Vein endothelial cell (primary cell): ENCODE results near the gene UBE2R2. TPM values are rescaled to one million over a fixed set of nuclear protein-coding genes. Genes with fewer than 3 reads are reported as not detected.
A peak's percentile ranks its signal among the peaks of the same experiment; 100 is the strongest.

ENCODE experiments used
- small RNA-seq: library from RNA; depleted of rRNA; stranded (forward); fragments of <200 nt; gene quantifications from one replicate; pipeline ENCODE3, GENCODE V24; 2012
- total RNA-seq: library from RNA; depleted of rRNA; stranded (reverse); fragments of >200 nt; gene quantifications from 2 replicates; pipeline ENCODE4 v1.2.3, GENCODE V29; 2012

UBE2R2 gene, protein sequence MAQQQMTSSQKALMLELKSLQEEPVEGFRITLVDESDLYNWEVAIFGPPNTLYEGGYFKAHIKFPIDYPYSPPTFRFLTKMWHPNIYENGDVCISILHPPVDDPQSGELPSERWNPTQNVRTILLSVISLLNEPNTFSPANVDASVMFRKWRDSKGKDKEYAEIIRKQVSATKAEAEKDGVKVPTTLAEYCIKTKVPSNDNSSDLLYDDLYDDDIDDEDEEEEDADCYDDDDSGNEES
- 33.6 and 35.9 TPM in 2 replicates for total RNA-seq

DNA sequence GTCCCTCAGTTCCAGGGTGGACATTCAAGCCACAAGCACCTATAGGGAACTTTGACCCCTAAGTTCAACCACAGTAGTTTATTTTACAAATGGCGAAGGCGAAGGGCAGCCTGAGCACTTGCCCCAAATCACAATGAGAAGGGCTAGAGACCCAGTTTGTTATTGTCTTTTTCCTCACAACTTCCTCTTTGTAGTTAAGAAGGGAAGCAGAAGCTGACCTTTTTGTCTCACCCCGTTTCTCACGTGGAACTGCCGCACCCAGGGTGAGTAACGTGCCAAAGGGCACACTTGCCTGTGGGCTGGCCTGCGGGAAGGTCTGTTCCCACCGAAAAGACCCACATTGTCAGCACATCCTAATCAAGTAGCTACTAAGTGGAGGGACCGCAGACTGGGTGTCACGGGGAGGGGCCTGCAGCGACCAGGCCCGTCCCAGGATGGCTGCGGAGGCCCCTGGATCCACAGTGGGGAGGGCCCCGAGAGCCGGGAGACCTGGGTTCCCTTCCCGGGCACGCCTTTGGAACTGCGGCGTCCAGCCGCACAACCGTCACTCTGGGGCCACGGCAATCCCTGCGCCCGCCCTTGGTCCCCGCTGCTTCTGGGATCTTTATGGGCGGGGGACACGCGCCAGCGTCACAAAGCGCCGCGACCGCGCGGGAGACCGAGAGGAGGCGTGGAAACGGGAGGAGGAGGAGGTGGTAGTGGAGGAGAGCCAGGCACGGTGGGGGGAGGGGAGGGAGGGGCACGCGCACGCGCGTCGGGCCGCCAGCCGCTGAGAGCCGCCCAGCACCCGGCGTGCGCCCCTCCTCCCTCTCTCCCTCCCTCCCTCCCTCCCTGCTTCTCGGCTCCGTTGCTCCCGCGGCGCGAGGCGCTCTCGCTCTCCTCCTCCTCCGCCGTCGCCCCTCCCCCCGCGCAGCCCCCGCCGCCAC lies at the start of gene UBE2R2:
Gene UBE2R2, plus strand, starts transcription at position 834 of the 926 bp plus-strand sequence. CDS start 598 bp downstream, outside the sequence.

DNA sequence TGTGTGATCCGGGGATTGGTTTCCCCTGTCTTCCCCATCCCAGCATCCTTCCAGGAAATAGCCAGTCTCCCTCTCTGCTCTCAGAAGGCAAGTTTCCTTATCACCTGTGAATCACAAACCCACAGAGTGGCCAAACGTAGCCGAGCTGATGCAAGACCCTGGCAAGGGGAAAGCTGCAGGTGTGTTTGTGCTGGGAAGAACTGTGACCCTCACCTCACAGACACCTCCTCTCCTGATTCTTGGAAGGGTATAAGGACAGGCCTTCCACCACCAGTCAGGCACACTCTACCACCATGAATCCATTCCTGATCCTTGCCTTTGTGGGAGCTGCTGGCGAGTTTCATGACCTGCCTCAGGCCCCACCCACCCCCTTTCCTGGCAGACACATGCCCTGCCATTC lies 21.7 kb upstream of the UBE2R2 start, which contains the start of gene PRSS3:
Gene PRSS3, plus strand, starts transcription at position 281 of the 400 bp plus-strand sequence. Its CDS starts 13 bp downstream, at position 294.

Small RNA genes lying within 50 kb of the gene (small RNA-seq; reads per million reads assigned to genes)
- not detected for gene RF00019
- not detected for gene RNU4ATAC11P
- gene SNORD121A: 30.7 reads per million, percentile 98 among the genes with 10 or more reads in this experiment
- not detected for gene SNORD121B

Other genes with a start within 250 kb of the UBE2R2 start
- gene PRSS3, start 21.6 kb upstream of the UBE2R2 start, total RNA-seq: 7.8 and 14.1 TPM in 2 replicates
- 30.1 and 38.0 TPM in 2 replicates for gene UBAP2, start 231.7 kb downstream of the UBE2R2 start, total RNA-seq